Hepatocyte (in vitro differentiated cells): ENCODE results near the gene KDM8.

ENCODE experiments used
- CTCF ChIP-seq: fragments of 200-600 bp; sonication (generic); IDR thresholded peaks from 2 replicates; pipeline ENCODE4 v1.5.1; 2016; ENCODE audit warnings: antibody characterized with exemption, mild to moderate bottlenecking; ENCODE audit not compliant: poor library complexity
- EZH2 ChIP-seq: fragments of 200-600 bp; sonication (generic); IDR thresholded peaks from 2 replicates; pipeline ENCODE4 v1.6.1; 2016; ENCODE audit warnings: antibody characterized with exemption, mild to moderate bottlenecking, borderline replicate concordance
- EZH2phosphoT487 ChIP-seq: fragments of 200-600 bp; sonication (generic); IDR thresholded peaks from one replicate; pipeline ENCODE4 v1.6.1; 2018; ENCODE audit warnings: antibody characterized with exemption, mild to moderate bottlenecking, low read depth, moderate library complexity; ENCODE audit not compliant: unreplicated experiment, severe bottlenecking

- TF ChIP-seq CTCF (no peak), EZH2phosphoT487 (no peak), EZH2 (no peak)
These were observed 16.8 kb downstream of the KDM8 start for GRCh38 chr16:27220120-27220519.
